GM12878 (cell line): ENCODE measurements around the gene CCL7.

Experiments
- BHLHE40 ChIP-seq, 2 experiments: fragments of 450-650 bp in 1 of 2; IDR thresholded peaks; 2 replicates each; pipeline ENCODE4 v1.6.1; 2011 to 2017; ENCODE audit warnings: low read depth in 2 of 2, borderline replicate concordance in 1 of 2, improper control_type of control experiment in 1 of 2, low read length in 1 of 2, mild to moderate bottlenecking in 1 of 2
- CEBPB ChIP-seq, 2 experiments: fragments of 150-350 bp in 1 of 2; IDR thresholded peaks; 2 replicates each; pipeline ENCODE4 v1.6.1; 2012 to 2014; ENCODE audit warnings: low read depth in 2 of 2, low read length in 2 of 2, borderline replicate concordance in 1 of 2, inconsistent platforms in 1 of 2
- EZH2 ChIP-seq: IDR thresholded peaks from 2 replicates; pipeline ENCODE4 v1.6.1; 2012; ENCODE audit warnings: low read depth, mild to moderate bottlenecking, control low read depth, inconsistent platforms, low read length, borderline replicate concordance; ENCODE audit not compliant: control insufficient read depth
- HSF1 ChIP-seq: fragments of 150-350 bp; IDR thresholded peaks from 2 replicates; pipeline ENCODE4 v1.6.1; 2014; ENCODE audit warnings: mild to moderate bottlenecking, low read depth, low read length
- IKZF1 ChIP-seq: fragments of 450-650 bp; conservative IDR thresholded peaks from 2 replicates; pipeline ENCODE4 v1.6.1; 2017; ENCODE audit warnings: antibody characterized with exemption, mild to moderate bottlenecking
- NRF1 ChIP-seq: conservative IDR thresholded peaks from 2 replicates; pipeline ENCODE4 v1.6.1; 2011; ENCODE audit warnings: mild to moderate bottlenecking, low read depth, low read length, improper control_type of control experiment
- POLR2AphosphoS5 ChIP-seq: IDR thresholded peaks from 2 replicates; pipeline ENCODE4 v1.6.1; 2011; ENCODE audit warnings: mild to moderate bottlenecking, low read length, inconsistent platforms
- SMC3 ChIP-seq: IDR thresholded peaks from 2 replicates; pipeline ENCODE4 v1.6.1; 2011; ENCODE audit warnings: low read length, improper control_type of control experiment, borderline replicate concordance
- SRF ChIP-seq, 2 experiments: IDR thresholded peaks; 2 replicates each; pipeline ENCODE4 v1.6.1; 2011; ENCODE audit warnings: low read depth in 2 of 2, low read length in 2 of 2, mild to moderate bottlenecking in 1 of 2, moderate library complexity in 1 of 2
- USF2 ChIP-seq: IDR thresholded peaks from 2 replicates; pipeline ENCODE4 v1.6.1; 2011; ENCODE audit warnings: low read depth, low read length, improper control_type of control experiment, borderline replicate concordance
- TF ChIP-seq, protein P1 (sequence below): fragments of 450-650 bp; IDR thresholded peaks from 2 replicates; pipeline ENCODE4 v1.6.1; 2017; ENCODE audit warnings: antibody characterized with exemption, mild to moderate bottlenecking, moderate library complexity
- TF ChIP-seq, protein P2 (sequence below), 3 experiments: IDR thresholded peaks in 2 of 3; conservative IDR thresholded peaks in 1 of 3; 2 replicates each; pipeline ENCODE4 v1.5.1; 2011; ENCODE audit warnings: low read depth in 3 of 3, low read length in 3 of 3, mild to moderate bottlenecking in 3 of 3, control low read depth in 2 of 3, moderate library complexity in 2 of 3, inconsistent platforms in 1 of 3, mixed read lengths in 1 of 3; ENCODE audit not compliant: control insufficient read depth in 2 of 3, insufficient read depth in 1 of 3; ENCODE audit errors: extremely low read depth in 1 of 3
- TF ChIP-seq, protein P3 (sequence below): IDR thresholded peaks from 2 replicates; pipeline ENCODE4 v1.6.1; 2012; ENCODE audit warnings: low read depth, low read length, improper control_type of control experiment

DNA sequence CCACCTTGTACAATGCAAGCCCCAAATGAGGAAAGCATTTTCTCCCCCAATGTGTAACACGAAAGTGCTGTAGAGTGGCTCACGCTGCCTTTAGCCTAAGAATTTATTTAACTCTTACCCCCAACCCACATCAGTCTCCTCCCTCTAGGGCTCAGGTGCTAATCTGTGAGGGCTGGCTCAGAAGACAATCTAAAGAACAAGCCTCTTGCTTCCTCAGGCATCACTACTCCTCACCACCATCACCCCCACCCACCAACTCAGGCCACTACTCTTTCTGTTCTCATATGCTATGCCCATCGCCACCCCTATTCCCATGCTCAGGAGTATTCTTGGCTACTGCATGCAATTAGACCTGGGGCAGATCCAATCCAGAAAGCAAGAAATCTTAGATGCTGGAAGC lies 18.8 kb upstream of the CCL7 start:
- TF ChIP-seq, protein P1, sequence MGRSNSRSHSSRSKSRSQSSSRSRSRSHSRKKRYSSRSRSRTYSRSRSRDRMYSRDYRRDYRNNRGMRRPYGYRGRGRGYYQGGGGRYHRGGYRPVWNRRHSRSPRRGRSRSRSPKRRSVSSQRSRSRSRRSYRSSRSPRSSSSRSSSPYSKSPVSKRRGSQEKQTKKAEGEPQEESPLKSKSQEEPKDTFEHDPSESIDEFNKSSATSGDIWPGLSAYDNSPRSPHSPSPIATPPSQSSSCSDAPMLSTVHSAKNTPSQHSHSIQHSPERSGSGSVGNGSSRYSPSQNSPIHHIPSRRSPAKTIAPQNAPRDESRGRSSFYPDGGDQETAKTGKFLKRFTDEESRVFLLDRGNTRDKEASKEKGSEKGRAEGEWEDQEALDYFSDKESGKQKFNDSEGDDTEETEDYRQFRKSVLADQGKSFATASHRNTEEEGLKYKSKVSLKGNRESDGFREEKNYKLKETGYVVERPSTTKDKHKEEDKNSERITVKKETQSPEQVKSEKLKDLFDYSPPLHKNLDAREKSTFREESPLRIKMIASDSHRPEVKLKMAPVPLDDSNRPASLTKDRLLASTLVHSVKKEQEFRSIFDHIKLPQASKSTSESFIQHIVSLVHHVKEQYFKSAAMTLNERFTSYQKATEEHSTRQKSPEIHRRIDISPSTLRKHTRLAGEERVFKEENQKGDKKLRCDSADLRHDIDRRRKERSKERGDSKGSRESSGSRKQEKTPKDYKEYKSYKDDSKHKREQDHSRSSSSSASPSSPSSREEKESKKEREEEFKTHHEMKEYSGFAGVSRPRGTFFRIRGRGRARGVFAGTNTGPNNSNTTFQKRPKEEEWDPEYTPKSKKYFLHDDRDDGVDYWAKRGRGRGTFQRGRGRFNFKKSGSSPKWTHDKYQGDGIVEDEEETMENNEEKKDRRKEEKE, result no peak
- no peak for TF ChIP-seq IKZF1
- TF ChIP-seq, protein P2, sequence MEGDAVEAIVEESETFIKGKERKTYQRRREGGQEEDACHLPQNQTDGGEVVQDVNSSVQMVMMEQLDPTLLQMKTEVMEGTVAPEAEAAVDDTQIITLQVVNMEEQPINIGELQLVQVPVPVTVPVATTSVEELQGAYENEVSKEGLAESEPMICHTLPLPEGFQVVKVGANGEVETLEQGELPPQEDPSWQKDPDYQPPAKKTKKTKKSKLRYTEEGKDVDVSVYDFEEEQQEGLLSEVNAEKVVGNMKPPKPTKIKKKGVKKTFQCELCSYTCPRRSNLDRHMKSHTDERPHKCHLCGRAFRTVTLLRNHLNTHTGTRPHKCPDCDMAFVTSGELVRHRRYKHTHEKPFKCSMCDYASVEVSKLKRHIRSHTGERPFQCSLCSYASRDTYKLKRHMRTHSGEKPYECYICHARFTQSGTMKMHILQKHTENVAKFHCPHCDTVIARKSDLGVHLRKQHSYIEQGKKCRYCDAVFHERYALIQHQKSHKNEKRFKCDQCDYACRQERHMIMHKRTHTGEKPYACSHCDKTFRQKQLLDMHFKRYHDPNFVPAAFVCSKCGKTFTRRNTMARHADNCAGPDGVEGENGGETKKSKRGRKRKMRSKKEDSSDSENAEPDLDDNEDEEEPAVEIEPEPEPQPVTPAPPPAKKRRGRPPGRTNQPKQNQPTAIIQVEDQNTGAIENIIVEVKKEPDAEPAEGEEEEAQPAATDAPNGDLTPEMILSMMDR (IDR thresholded peaks at IDR 0.05 in 2 of 3, conservative IDR thresholded peaks at IDR 0.05 in 1 of 3; ENCODE audit: control insufficient read depth in 2 of 3, extremely low read depth in 1 of 3, insufficient read depth in 1 of 3, low read depth in 3 of 3, low read length in 3 of 3), result no peak
- TF ChIP-seq, protein P3, sequence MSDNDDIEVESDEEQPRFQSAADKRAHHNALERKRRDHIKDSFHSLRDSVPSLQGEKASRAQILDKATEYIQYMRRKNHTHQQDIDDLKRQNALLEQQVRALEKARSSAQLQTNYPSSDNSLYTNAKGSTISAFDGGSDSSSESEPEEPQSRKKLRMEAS, result no peak
- TF ChIP-seq CEBPB (IDR thresholded peaks at IDR 0.05; ENCODE audit: borderline replicate concordance in 1 of 2, low read depth in 2 of 2, low read length in 2 of 2), result no peak
- no peak for TF ChIP-seq HSF1
- TF ChIP-seq POLR2AphosphoS5, result no peak
- no peak for TF ChIP-seq EZH2
- TF ChIP-seq NRF1, result no peak
- no peak for TF ChIP-seq BHLHE40 (IDR thresholded peaks at IDR 0.05; ENCODE audit: borderline replicate concordance in 1 of 2, low read depth in 2 of 2, low read length in 1 of 2)
- no peak for TF ChIP-seq SMC3
- TF ChIP-seq USF2, result no peak
- TF ChIP-seq SRF (IDR thresholded peaks at IDR 0.05; ENCODE audit: low read depth in 2 of 2, low read length in 2 of 2), result no peak
